DOHH2 (cell line): ENCODE data around the gene MYCBPAP.

ENCODE experiments used
- H3F3A ChIP-seq: fragments of 200-600 bp; sonication (generic), shearing (Covaris generic); 2 replicates; pipeline ENCODE4 v1.6.0; 2016; ENCODE audit warnings: antibody characterized with exemption, mild to moderate bottlenecking; ENCODE audit not compliant: control insufficient read depth, insufficient read depth
- H3K27ac ChIP-seq: fragments of 200-600 bp; sonication (generic); 2 replicates; pipeline ENCODE4 v1.5.1; 2014; ENCODE audit warnings: low read depth, mild to moderate bottlenecking, low read length, moderate library complexity
- H3K27me3 ChIP-seq: fragments of 200-600 bp; sonication (generic); 2 replicates; pipeline ENCODE4 v1.6.1; 2014; ENCODE audit warnings: mild to moderate bottlenecking, low read length, mixed read lengths; ENCODE audit not compliant: control insufficient read depth
- H3K36me3 ChIP-seq: fragments of 200-600 bp; sonication (generic); 2 replicates; pipeline ENCODE4 v1.6.1; 2014; ENCODE audit warnings: mild to moderate bottlenecking, low read length, moderate library complexity, mixed read lengths; ENCODE audit not compliant: control insufficient read depth
- H3K4me1 ChIP-seq: fragments of 200-600 bp; sonication (generic); 2 replicates; pipeline ENCODE4 v1.6.1; 2014; ENCODE audit warnings: mild to moderate bottlenecking, low read length, mixed read lengths; ENCODE audit not compliant: control insufficient read depth
- H3K4me2 ChIP-seq: fragments of 200-600 bp; sonication (generic); 2 replicates; pipeline ENCODE4 v1.6.0; 2014; ENCODE audit warnings: mild to moderate bottlenecking, low read length, moderate library complexity
- H3K4me3 ChIP-seq: fragments of 200-600 bp; sonication (generic); 2 replicates; pipeline ENCODE4 v1.5.1; 2014; ENCODE audit warnings: mild to moderate bottlenecking, low read length, mixed read lengths
- H3K79me2 ChIP-seq: fragments of 200-600 bp; sonication (generic); 2 replicates; pipeline ENCODE4 v1.6.1; 2014; ENCODE audit warnings: mild to moderate bottlenecking, low read length, mixed read lengths; ENCODE audit not compliant: control insufficient read depth
- H3K9me2 ChIP-seq: fragments of 200-600 bp; sonication (generic); replicated peaks from 2 replicates; pipeline ENCODE4 v1.6.1; 2014; ENCODE audit warnings: mild to moderate bottlenecking, low read length, mixed read lengths; ENCODE audit not compliant: control insufficient read depth
- H3K9me3 ChIP-seq: fragments of 200-600 bp; sonication (generic); 2 replicates; pipeline ENCODE4 v1.6.1; 2014; ENCODE audit warnings: antibody characterized with exemption, low read length, mixed read lengths; ENCODE audit not compliant: control insufficient read depth, insufficient read depth
- H4K20me1 ChIP-seq: fragments of 200-600 bp; sonication (generic); 2 replicates; pipeline ENCODE4 v1.6.0; 2014; ENCODE audit warnings: low read depth, mild to moderate bottlenecking, antibody characterized with exemption, low read length, moderate library complexity; ENCODE audit not compliant: control insufficient read depth, insufficient read depth
- CTCF ChIP-seq: fragments of 200-600 bp; sonication (generic); IDR thresholded peaks from one replicate; pipeline ENCODE4 v1.5.1; 2014; ENCODE audit warnings: antibody characterized with exemption, mild to moderate bottlenecking, low read depth, low read length; ENCODE audit not compliant: poor library complexity, severe bottlenecking
- EZH2phosphoT487 ChIP-seq: fragments of 200-600 bp; sonication (generic); IDR thresholded peaks from 2 replicates; pipeline ENCODE4 v1.6.1; 2017; ENCODE audit warnings: borderline replicate concordance, mild to moderate bottlenecking, antibody characterized with exemption, low read length, moderate library complexity, mixed read lengths

The MYCBPAP gene

GRCh38 chr17:50580646-50581045 is 72.4 kb downstream of the MYCBPAP start:
- Histone ChIP-seq H3K36me3 (no peaks in the 10 kb centered on the region), H3K9me2 (no peaks in the 10 kb centered on the region), H3K79me2 (no peaks in the 10 kb centered on the region), H4K20me1 (no peaks in the 10 kb centered on the region), H3F3A (no peaks in the 10 kb centered on the region), H3K27me3 (peaks cover 13% of the 10 kb centered on the region), H3K27ac (no peak overlapping the region), H3K4me1 (no peaks in the 10 kb centered on the region), H3K9me3 (no peaks in the 10 kb centered on the region), H3K4me2 (no peak overlapping the region), H3K4me3 (no peak overlapping the region)
- no peak for TF ChIP-seq CTCF
- TF ChIP-seq EZH2phosphoT487 = no peak
